Caco-2 (cell line): Measurements from ENCODE around the gene FAM210B. TPM values are rescaled to one million over a fixed set of nuclear protein-coding genes. Genes with fewer than 3 reads are reported as not detected.
"Not testable (repeated sequence)": the region's sequence is repeated elsewhere in the genome, so short reads cannot be mapped to it uniquely, and the experiment has no call there.

ENCODE experiments used
- BruUV-seq: library from RNA; stranded (reverse); fragments of 400-500 nt; replicated peaks from 2 replicates; lab custom pipeline; 2021; lab: Mats Ljungman, UMichigan
- CTCF ChIA-PET: fragments of 300-600 bp; sonication (Branson Sonifier 250); formaldehyde crosslinking; loops from one replicate; lab custom pipeline; 2022; ENCODE audit warnings: antibody characterized with exemption; lab: Charles Lee
- POLR2A ChIA-PET: fragments of 300-600 bp; sonication (Branson Sonifier 250); formaldehyde crosslinking; loops from one replicate; lab custom pipeline; 2022; ENCODE audit warnings: antibody characterized with exemption; lab: Charles Lee
- DNase-seq, 2 experiments: peaks; one replicate each; pipeline versions ENCODE4 v3.0.0 to v3.0.0-alpha.2; 2020 to 2022
- H3K27me3 ChIP-seq: replicated peaks from 2 replicates; pipeline ENCODE4 v1.6.0; 2011; ENCODE audit warnings: low read length; ENCODE audit not compliant: control insufficient read depth, insufficient read depth
- H3K36me3 ChIP-seq: 2 replicates; pipeline ENCODE4 v1.5.1; 2011; ENCODE audit warnings: low read length; ENCODE audit not compliant: control insufficient read depth, insufficient read depth
- H3K4me1 ChIP-seq: fragments of 250-450 bp; sonication (Bioruptor Pico); 2 replicates; pipeline ENCODE4 v1.5.1; 2020; ENCODE audit warnings: mild to moderate bottlenecking
- H3K4me3 ChIP-seq: 2 replicates; pipeline ENCODE4 v1.5.1; 2011; ENCODE audit warnings: low read depth, mild to moderate bottlenecking, control low read depth, low read length
- H3K9me3 ChIP-seq: fragments of 250-450 bp; sonication (Bioruptor Pico); 2 replicates; pipeline ENCODE4 v1.5.1; 2020; ENCODE audit warnings: mild to moderate bottlenecking, moderate library complexity
- H3K27ac Mint-ChIP-seq: one replicate; pipeline ENCODE4 v1.8.0; 2022; ENCODE audit warnings: mixed read lengths; ENCODE audit not compliant: unreplicated experiment
- H3K27me3 Mint-ChIP-seq: one replicate; pipeline ENCODE4 v1.8.0; 2022; ENCODE audit warnings: mixed read lengths; ENCODE audit not compliant: insufficient read depth, unreplicated experiment
- H3K36me3 Mint-ChIP-seq: one replicate; pipeline ENCODE4 v1.8.0; 2022; ENCODE audit warnings: mild to moderate bottlenecking, mixed read lengths; ENCODE audit not compliant: insufficient read depth, unreplicated experiment
- H3K4me1 Mint-ChIP-seq: one replicate; pipeline ENCODE4 v1.8.0; 2022; ENCODE audit warnings: low read depth, mixed read lengths; ENCODE audit not compliant: unreplicated experiment
- H3K4me3 Mint-ChIP-seq: one replicate; pipeline ENCODE4 v1.8.0; 2022; ENCODE audit warnings: mild to moderate bottlenecking, moderate library complexity, mixed read lengths; ENCODE audit not compliant: unreplicated experiment
- H3K9me3 Mint-ChIP-seq: one replicate; pipeline ENCODE4 v1.8.0; 2022; ENCODE audit warnings: mixed read lengths; ENCODE audit not compliant: unreplicated experiment
- CTCF ChIP-seq, 2 experiments: fragments of 200-600 bp in 1 of 2; IDR thresholded peaks; 1 replicate in 1 of 2; 2 replicates in 1 of 2; pipeline versions ENCODE4 v1.5.1 to v1.8.0; 2011 to 2022; ENCODE audit warnings: antibody characterized with exemption in 1 of 2, control low read depth in 1 of 2, inconsistent platforms in 1 of 2, low read depth in 1 of 2, low read length in 1 of 2, mild to moderate bottlenecking in 1 of 2, moderate library complexity in 1 of 2; ENCODE audit not compliant: insufficient read depth in 1 of 2, severe bottlenecking in 1 of 2, unreplicated experiment in 1 of 2
- intact Hi-C: fragments of 100-400 bp; cut with micrococcal nuclease; formaldehyde crosslinking; loops from one replicate; pipeline ENCODE4 v1.10.0; 2022; ENCODE audit not compliant: unreplicated experiment
- total RNA-seq: library from RNA; stranded (reverse); gene quantifications from 2 replicates; pipeline ENCODE4 v1.2.3, GENCODE V29; 2022

The FAM210B gene
- total RNA-seq, 1 experiment from 2014 or later: 20.5 TPM

DNA sequence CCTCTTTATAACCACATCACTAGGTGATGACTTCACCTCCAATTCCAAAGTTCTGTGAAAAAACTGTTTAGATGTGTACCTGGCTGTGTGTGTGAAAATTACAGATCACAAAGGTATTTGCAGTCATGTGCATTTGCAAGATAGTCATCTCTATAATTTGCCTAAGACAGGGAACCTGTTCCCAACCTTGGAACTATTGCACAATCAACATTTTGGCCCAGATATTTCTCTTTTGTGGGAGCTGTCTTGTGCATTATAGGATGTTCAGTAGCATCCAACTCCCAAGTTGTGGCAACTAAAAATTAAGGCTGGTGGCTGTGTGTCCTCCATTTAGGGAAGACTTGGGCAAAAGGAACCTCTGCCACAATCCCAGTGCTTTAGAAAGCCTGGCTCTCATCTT, 34.0 kb upstream of the FAM210B start:
- no peak for TF ChIP-seq CTCF (IDR thresholded peaks at IDR 0.05; ENCODE audit: insufficient read depth in 1 of 2, low read depth in 1 of 2, low read length in 1 of 2, severe bottlenecking in 1 of 2, unreplicated experiment in 1 of 2)
- H3K4me3 Mint-ChIP-seq: no peak overlapping the region
- no peak overlapping the region for H3K4me3 ChIP-seq
- H3K9me3 Mint-ChIP-seq: no peaks in the 10 kb centered on the region
- H3K4me1 ChIP-seq: no peaks in the 10 kb centered on the region
- no peaks in the 10 kb centered on the region for H3K4me1 Mint-ChIP-seq
- H3K9me3 ChIP-seq: peaks cover 8% of the 10 kb centered on the region
- H3K36me3 ChIP-seq: no peaks in the 10 kb centered on the region
- BruUV-seq: no TSS peak
- POLR2A ChIA-PET: no interaction called here
- intact Hi-C loops: no loop called here
- no peak for DNase-seq
- CTCF ChIA-PET: no interaction called here
- H3K36me3 Mint-ChIP-seq: no peaks in the 10 kb centered on the region
- peaks cover 6% of the 10 kb centered on the region for H3K27me3 Mint-ChIP-seq
- H3K27ac Mint-ChIP-seq: no peak overlapping the region
- H3K27me3 ChIP-seq: no peaks in the 10 kb centered on the region; the same call in none of the 2 replicates

DNA sequence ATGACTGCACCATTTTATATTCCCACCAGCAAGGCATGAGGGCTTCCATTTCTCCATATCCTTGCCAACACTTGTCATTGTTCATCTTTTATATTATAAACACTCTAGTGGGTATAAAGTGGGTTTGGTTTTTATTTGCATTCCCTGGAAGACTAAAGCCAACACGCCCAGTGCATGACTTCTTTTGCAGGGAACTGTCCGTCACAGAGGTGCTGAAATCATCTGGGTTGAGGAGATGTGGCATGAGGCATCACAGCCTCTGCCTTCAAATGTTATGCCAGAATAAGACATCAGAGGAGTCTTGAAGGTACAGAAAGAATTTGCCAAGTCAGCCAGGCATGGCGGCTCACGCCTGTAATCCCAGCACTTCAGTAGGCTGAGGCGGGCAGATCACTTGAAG, 29.9 kb upstream of the FAM210B start:
- peaks cover 8% of the 10 kb centered on the region for H3K9me3 ChIP-seq
- H3K4me3 Mint-ChIP-seq: no peak overlapping the region
- H3K4me3 ChIP-seq: no peak overlapping the region
- intact Hi-C loops: no loop called here
- no peak for TF ChIP-seq CTCF (IDR thresholded peaks at IDR 0.05; ENCODE audit: insufficient read depth in 1 of 2, low read depth in 1 of 2, low read length in 1 of 2, severe bottlenecking in 1 of 2, unreplicated experiment in 1 of 2)
- H3K36me3 ChIP-seq: no peaks in the 10 kb centered on the region
- ChIA-PET POLR2A (no interaction called here), CTCF (no interaction called here)
- peaks cover 8% of the 10 kb centered on the region for H3K9me3 Mint-ChIP-seq
- H3K27ac Mint-ChIP-seq: no peak overlapping the region
- peak in 1 of 2 experiments; percentile 75 for DNase-seq
- no peaks in the 10 kb centered on the region; the same call in 1 of the 2 replicates for H3K27me3 ChIP-seq
- H3K4me1 ChIP-seq: no peaks in the 10 kb centered on the region
- H3K27me3 Mint-ChIP-seq: peaks cover 5% of the 10 kb centered on the region
- H3K4me1 Mint-ChIP-seq: no peaks in the 10 kb centered on the region
- no peaks in the 10 kb centered on the region for H3K36me3 Mint-ChIP-seq
- no TSS peak for BruUV-seq

- not testable (repeated sequence) for DNase-seq, BruUV-seq
- peaks cover 11% of the 10 kb centered on the region for H3K9me3 Mint-ChIP-seq
Measured at GRCh38 chr20:56336709-56337108, 22.1 kb upstream of the FAM210B start.

More at GRCh38 chr20:56336709-56337108, 22.1 kb upstream of the FAM210B start:
- H3K27ac Mint-ChIP-seq, H3K4me1 Mint-ChIP-seq, H3K36me3 ChIP-seq, H3K4me3 ChIP-seq, H3K4me3 Mint-ChIP-seq, H3K4me1 ChIP-seq, H3K36me3 Mint-ChIP-seq, H3K27me3 ChIP-seq, POLR2A ChIA-PET, intact Hi-C loops, H3K9me3 ChIP-seq: not testable (repeated sequence)
- CTCF ChIA-PET: interaction anchor here (0.7 kb wide), 1 partner anchor 28 kb away, joined by 4 read pairs; no protein-coding TSS in a partner anchor
- peaks cover 24% of the 10 kb centered on the region for H3K27me3 Mint-ChIP-seq
